Stimulated activated effector memory CD8-positive, alpha-beta T cell treated with anti-CD3 and anti-CD28 coated beads, Interleukin-12 subunit alpha, Interleukin-12 subunit beta, amount 100 ng/mL, for 72 hours (primary cell): Measurements from ENCODE around the gene HEBP1.

Experiments used
- ATAC-seq: fragments of 150-1000 bp; cut with Tn5 transposase; 2 replicates; pipeline ENCODE4 v1.10.0; 2021
- DNase-seq, 2 donors: peaks; one replicate each; pipeline ENCODE4 v3.0.0; 2021 to 2022; ENCODE audit warnings: low spot score in 2 of 2
- H3K27ac Mint-ChIP-seq: one replicate; pipeline ENCODE4 v1.8.0; 2022; ENCODE audit warnings: mild to moderate bottlenecking, mixed read lengths
- H3K36me3 Mint-ChIP-seq: one replicate; pipeline ENCODE4 v1.8.0; 2022; ENCODE audit warnings: mild to moderate bottlenecking, mixed read lengths
- H3K4me1 Mint-ChIP-seq: one replicate; pipeline ENCODE4 v1.8.0; 2022; ENCODE audit warnings: mixed read lengths
- H3K4me3 Mint-ChIP-seq: one replicate; pipeline ENCODE4 v1.8.0; 2022; ENCODE audit warnings: mild to moderate bottlenecking, mixed read lengths
- H3K9me3 Mint-ChIP-seq: one replicate; pipeline ENCODE4 v1.8.0; 2022; ENCODE audit warnings: mixed read lengths

The HEBP1 gene

GRCh38 chr12:12958886-12959285, 41.2 kb downstream of the HEBP1 start:
- peaks cover 2% of the 10 kb centered on the region for H3K4me1 Mint-ChIP-seq
- DNase-seq (no peak), ATAC-seq (no peak)
- H3K27ac Mint-ChIP-seq = no peak overlapping the region
- no peaks in the 10 kb centered on the region for H3K36me3 Mint-ChIP-seq
- no peaks in the 10 kb centered on the region for H3K9me3 Mint-ChIP-seq
- H3K4me3 Mint-ChIP-seq = no peak overlapping the region

DNA sequence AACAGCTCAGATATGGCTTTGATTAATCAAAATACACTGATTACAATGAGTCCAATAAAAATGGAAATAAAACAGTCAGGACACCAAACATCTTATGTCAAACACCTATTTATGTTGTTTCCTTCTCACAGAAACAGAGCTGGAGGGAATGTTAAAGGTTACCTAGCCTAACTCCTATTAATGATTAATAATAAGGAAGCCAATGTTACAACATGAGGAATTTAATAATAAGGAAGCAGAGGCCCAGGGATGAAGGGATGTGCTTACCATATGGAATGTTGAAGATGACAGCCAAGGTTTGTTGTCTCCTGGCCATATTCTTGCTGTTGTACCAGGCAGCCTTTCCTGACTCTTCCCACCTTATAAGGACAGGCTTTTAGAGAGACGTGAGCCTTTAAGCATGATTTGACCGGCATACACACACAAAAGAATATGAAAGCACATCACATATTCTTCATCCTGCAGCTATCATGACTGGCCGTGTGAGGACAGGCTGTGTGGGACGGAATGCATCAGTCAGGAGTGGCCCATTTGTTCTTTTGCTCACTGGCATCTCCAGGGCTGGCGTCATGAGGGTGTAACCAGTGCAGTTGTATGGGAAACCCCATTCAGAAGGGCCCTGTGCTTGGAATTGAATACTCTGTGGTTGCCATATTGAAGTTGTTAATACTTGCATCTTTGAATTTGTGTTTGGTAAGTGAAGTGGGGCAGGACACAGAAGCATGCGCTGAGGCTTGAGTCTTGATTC, 45.0 kb downstream of the HEBP1 start:
- no peak overlapping the region for H3K4me3 Mint-ChIP-seq
- no peaks in the 10 kb centered on the region for H3K4me1 Mint-ChIP-seq
- H3K36me3 Mint-ChIP-seq = no peaks in the 10 kb centered on the region
- no peak overlapping the region for H3K27ac Mint-ChIP-seq
- H3K9me3 Mint-ChIP-seq = no peaks in the 10 kb centered on the region
- ATAC-seq (no peak), DNase-seq (no peak)

- H3K4me1 Mint-ChIP-seq = no peaks in the 10 kb centered on the region
- H3K27ac Mint-ChIP-seq = no peak overlapping the region
- DNase-seq = no peak
- no peaks in the 10 kb centered on the region for H3K9me3 Mint-ChIP-seq
- H3K4me3 Mint-ChIP-seq = no peak overlapping the region
- no peaks in the 10 kb centered on the region for H3K36me3 Mint-ChIP-seq
- no peak for ATAC-seq
Observed at GRCh38 chr12:12954356-12954755, 45.7 kb downstream of the HEBP1 start.

DNA sequence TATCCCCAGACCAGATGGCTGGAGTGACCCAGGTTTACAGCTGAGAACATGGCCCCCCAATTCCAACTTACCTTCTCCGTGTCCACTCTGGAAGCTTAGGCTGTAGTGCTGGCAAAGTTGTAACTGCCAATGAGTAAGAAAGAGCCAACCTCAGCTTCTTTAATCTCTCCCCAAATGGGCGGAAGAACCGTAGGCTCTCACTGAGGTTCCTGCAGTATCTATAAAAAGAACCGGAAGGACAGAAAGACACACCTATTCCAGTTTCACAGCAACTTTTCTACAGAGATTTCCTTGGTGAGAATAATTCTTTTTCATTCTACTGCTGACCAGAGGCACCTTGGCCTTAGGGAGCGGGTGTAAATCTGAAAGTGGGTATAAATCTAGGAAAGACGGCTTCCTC, 48.0 kb downstream of the HEBP1 start, which contains the start of gene GPRC5D:
Gene GPRC5D, minus strand, starts transcription at position 135 of the 400 bp plus-strand sequence. CDS start 1,786 bp downstream, outside the sequence.
- no peak for DNase-seq
- no peak for ATAC-seq
- Mint-ChIP-seq H3K4me1 (no peaks in the 10 kb centered on the region), H3K27ac (no peak within 1 kb of the TSS), H3K4me3 (no peak within 1 kb of the TSS), H3K36me3 (no peaks in the 10 kb centered on the region), H3K9me3 (no peaks in the 10 kb centered on the region)

DNA sequence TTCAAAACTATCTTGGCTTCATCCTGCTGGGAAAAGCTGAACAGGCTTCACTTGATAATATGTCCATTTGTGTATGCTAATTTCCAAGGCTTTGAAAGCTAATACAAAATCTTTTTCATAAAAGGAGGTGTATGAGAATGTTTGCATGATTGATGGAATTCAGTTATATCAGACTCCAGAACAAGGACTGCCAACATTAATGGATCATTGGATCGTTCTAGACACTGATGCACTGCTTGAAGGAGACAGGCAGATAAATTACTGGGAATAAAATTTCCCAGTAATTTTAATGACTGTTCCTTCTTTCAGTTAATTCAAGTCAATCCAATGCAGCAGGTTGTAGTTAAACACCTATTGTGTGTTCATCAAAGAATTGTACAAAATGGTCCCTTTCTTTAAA, 48.6 kb downstream of the HEBP1 start:
- Mint-ChIP-seq H3K4me1 (no peaks in the 10 kb centered on the region), H3K36me3 (no peaks in the 10 kb centered on the region), H3K4me3 (no peak overlapping the region), H3K9me3 (no peaks in the 10 kb centered on the region), H3K27ac (no peak overlapping the region)
- DNase-seq (no peak), ATAC-seq (no peak)

DNA sequence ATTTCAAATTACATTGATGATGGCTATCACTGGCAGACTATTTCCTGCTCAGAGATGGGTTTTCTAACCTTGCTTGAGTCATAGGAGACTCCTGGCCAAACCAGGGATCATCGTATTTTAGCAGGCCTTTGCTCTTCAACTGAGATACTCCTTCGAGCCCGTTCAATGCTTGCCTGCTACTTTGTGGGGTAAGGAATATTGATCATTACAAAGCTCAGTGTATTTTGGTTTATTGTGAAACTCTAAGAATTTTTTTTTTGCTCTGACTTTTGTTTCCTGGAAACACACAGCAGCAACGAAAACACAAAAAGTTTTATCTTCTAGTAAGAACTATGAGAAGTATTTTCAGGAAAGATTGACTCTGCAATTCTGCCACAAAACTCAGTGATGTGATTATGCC, 52.2 kb downstream of the HEBP1 start:
- H3K36me3 Mint-ChIP-seq = no peaks in the 10 kb centered on the region
- ATAC-seq (no peak), DNase-seq (no peak)
- H3K4me1 Mint-ChIP-seq = no peaks in the 10 kb centered on the region
- no peaks in the 10 kb centered on the region for H3K9me3 Mint-ChIP-seq
- H3K4me3 Mint-ChIP-seq = no peak overlapping the region
- H3K27ac Mint-ChIP-seq = no peak overlapping the region

DNA sequence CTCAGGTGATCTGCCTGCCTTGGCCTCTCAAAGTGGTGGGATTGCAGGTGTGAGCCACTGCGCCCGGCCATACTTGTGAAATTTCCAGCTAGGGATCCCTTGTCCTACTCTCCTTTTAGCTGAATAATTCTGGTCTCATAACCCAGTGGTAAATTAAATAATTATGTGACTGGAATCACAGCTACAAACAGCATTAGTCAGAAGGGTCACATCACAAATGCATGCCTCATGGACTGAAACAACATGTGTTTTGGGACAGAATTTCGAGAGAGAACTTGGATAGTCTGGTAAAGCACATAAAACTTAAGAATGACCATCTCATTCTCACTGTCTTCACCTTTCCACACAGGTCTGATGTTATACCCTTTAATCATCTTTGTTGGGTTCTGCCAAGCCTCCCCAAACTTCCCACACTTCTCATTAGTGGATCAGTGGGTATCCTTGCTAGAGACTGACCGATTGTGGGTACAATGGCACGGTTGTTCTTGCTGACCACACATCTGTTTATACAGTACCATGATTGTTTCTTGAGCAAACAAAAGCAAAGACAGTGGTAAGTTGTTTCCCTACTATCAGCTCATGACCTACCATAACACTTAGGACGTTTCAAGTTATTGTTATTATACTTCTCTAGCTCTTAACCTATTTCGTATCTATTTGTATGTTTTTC, 53.2 kb downstream of the HEBP1 start:
- H3K4me3 Mint-ChIP-seq = no peak overlapping the region
- ATAC-seq = no peak
- no peak for DNase-seq
- no peak overlapping the region for H3K27ac Mint-ChIP-seq
- no peaks in the 10 kb centered on the region for H3K4me1 Mint-ChIP-seq
- H3K36me3 Mint-ChIP-seq = no peaks in the 10 kb centered on the region
- no peaks in the 10 kb centered on the region for H3K9me3 Mint-ChIP-seq

DNA sequence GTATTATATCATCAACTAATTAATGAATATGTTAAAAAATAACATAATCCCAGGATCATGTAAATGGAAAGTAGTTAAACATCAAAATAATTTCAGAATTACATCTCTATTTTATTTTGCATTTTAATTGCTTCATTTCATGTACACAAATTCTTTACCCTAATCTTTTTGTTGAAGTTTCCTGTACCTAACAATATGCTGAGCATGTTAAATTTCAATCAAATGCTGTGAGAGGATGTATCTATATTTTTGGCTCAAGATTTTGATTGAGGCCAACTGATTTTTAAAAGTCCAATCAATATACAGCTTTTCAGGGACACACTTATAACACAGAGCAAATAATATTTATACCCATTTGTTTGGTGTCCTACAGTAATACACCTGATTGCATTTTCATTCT, 54.5 kb downstream of the HEBP1 start:
- H3K9me3 Mint-ChIP-seq = no peaks in the 10 kb centered on the region
- H3K36me3 Mint-ChIP-seq = no peaks in the 10 kb centered on the region
- DNase-seq (no peak), ATAC-seq (no peak)
- H3K4me1 Mint-ChIP-seq = no peaks in the 10 kb centered on the region
- H3K27ac Mint-ChIP-seq = no peak overlapping the region
- H3K4me3 Mint-ChIP-seq = no peak overlapping the region

- H3K9me3 Mint-ChIP-seq = no peaks in the 10 kb centered on the region
- H3K4me1 Mint-ChIP-seq = no peaks in the 10 kb centered on the region
- no peaks in the 10 kb centered on the region for H3K36me3 Mint-ChIP-seq
- H3K4me3 Mint-ChIP-seq = no peak overlapping the region
- no peak overlapping the region for H3K27ac Mint-ChIP-seq
- ATAC-seq = no peak
- DNase-seq = no peak
Observed at GRCh38 chr12:12943586-12944260, 56.3 kb downstream of the HEBP1 start.

- Mint-ChIP-seq H3K9me3 (no peaks in the 10 kb centered on the region), H3K27ac (no peak overlapping the region), H3K4me3 (no peak overlapping the region), H3K4me1 (no peaks in the 10 kb centered on the region), H3K36me3 (no peaks in the 10 kb centered on the region)
- DNase-seq (no peak), ATAC-seq (no peak)
Observed at GRCh38 chr12:12941450-12942350, 58.4 kb downstream of the HEBP1 start.

- no peaks in the 10 kb centered on the region for H3K4me1 Mint-ChIP-seq
Observed at GRCh38 chr12:12939888-12940287, 60.2 kb downstream of the HEBP1 start.

GRCh38 chr12:12938541-12938940, 61.5 kb downstream of the HEBP1 start:
- ATAC-seq (no peak), DNase-seq (no peak)
- H3K36me3 Mint-ChIP-seq = no peaks in the 10 kb centered on the region
- H3K4me3 Mint-ChIP-seq = no peak overlapping the region
- no peak overlapping the region for H3K27ac Mint-ChIP-seq
- H3K4me1 Mint-ChIP-seq = no peaks in the 10 kb centered on the region
- H3K9me3 Mint-ChIP-seq = no peaks in the 10 kb centered on the region

More at GRCh38 chr12:12939888-12940287, 60.2 kb downstream of the HEBP1 start:
- ATAC-seq (no peak), DNase-seq (no peak)
- no peaks in the 10 kb centered on the region for H3K9me3 Mint-ChIP-seq
- no peaks in the 10 kb centered on the region for H3K36me3 Mint-ChIP-seq
- H3K4me3 Mint-ChIP-seq = no peak overlapping the region
- H3K27ac Mint-ChIP-seq = no peak overlapping the region

GRCh38 chr12:12936983-12937491, 63.0 kb downstream of the HEBP1 start:
- Mint-ChIP-seq H3K36me3 (no peaks in the 10 kb centered on the region), H3K9me3 (no peaks in the 10 kb centered on the region), H3K4me3 (no peak overlapping the region), H3K4me1 (no peaks in the 10 kb centered on the region), H3K27ac (no peak overlapping the region)
- ATAC-seq = no peak
- no peak for DNase-seq

DNA sequence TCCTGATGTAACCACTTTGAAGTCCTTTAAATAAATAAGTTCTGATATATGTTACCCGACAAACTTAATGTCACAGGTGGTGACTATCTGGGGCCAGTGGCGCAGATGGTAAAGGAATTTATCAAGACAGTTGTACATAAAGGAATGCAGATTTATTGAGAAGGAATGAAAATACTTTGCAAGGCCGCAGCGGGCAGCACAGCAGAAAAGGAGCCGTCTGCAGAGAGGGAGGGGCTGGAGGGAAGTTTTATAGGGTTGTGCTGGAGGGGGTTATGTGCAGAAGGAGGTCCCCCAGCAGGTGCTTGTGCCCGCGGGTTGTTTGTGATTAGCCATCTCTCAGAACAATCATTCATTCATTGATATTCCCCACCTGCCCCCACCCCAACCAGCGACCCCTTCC, 65.5 kb downstream of the HEBP1 start:
- H3K9me3 Mint-ChIP-seq = no peaks in the 10 kb centered on the region
- DNase-seq = no peak
- ATAC-seq = no peak
- no peak overlapping the region for H3K27ac Mint-ChIP-seq
- no peaks in the 10 kb centered on the region for H3K36me3 Mint-ChIP-seq
- H3K4me3 Mint-ChIP-seq = no peak overlapping the region
- no peaks in the 10 kb centered on the region for H3K4me1 Mint-ChIP-seq

GRCh38 chr12:12933742-12934141, 66.3 kb downstream of the HEBP1 start:
- Mint-ChIP-seq H3K9me3 (no peaks in the 10 kb centered on the region), H3K36me3 (no peaks in the 10 kb centered on the region), H3K27ac (no peak overlapping the region), H3K4me3 (no peak overlapping the region), H3K4me1 (no peaks in the 10 kb centered on the region)
- ATAC-seq = no peak
- DNase-seq = no peak
